ENCODE measurements around the gene ARFGAP2. TPM values are rescaled to one million over a fixed set of nuclear protein-coding genes. Genes with fewer than 3 reads are reported as not detected.

Gene ARFGAP2
- polyA plus RNA-seq, 1 of the 3 experiments (the other 2 are of a cell fraction): 52.5 TPM

DNA sequence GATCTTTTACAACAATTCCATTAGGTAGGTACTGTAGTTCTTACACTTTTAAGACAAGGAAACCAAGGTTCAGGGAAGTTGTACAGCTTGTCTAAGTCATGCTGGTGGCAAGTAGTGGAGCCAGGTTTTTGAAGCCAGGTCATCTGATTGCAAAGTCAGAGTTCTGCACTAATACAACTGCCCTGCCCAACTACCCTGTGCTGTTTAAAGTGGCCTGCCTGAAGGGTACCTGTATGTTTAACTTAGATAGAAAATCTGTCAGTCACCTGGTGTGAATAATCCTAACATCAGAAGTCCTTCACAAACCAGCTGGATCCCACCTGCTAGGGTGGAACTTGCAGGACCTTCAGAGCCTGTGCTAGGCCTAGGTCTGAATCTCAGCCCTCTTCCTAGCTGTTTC lies 44.2 kb downstream of the ARFGAP2 start:
- Histone ChIP-seq H3K9ac (no peak overlapping the region), H3K36me3 (replicated peaks in 1 of 2; ENCODE audit: control insufficient read depth in 1 of 2, insufficient read depth in 2 of 2, low read length in 1 of 2) (peaks cover under 1 to 8% of the 10 kb centered on the region in 2 experiments), H3K9me2 (no peaks in the 10 kb centered on the region), H3K27me3 (ENCODE audit: insufficient read depth) (no peaks in the 10 kb centered on the region), H3K4me1 (ENCODE audit: control insufficient read depth in 1 of 2, insufficient read depth in 2 of 2, low read depth in 1 of 2, low read length in 1 of 2) (peaks cover 0 to 3% of the 10 kb centered on the region in 2 experiments; a peak in 1 of 4 replicates), H3K9me3 (no peaks in the 10 kb centered on the region), H4K20me1 (ENCODE audit: insufficient read depth) (no peaks in the 10 kb centered on the region), H3K4me2 (no peak overlapping the region), H3K4me3 (ENCODE audit: low read depth in 2 of 2, low read length in 1 of 2) (no peak overlapping the region), H3K27ac (ENCODE audit: low read depth in 2 of 2, low read length in 1 of 2) (no peak overlapping the region), H3F3A (replicated peaks; ENCODE audit: insufficient read depth) (no peaks in the 10 kb centered on the region), H2AFZ (ENCODE audit: low read depth) (no peak overlapping the region), H3K79me2 (ENCODE audit: insufficient read depth) (no peaks in the 10 kb centered on the region)
- TF ChIP-seq GATA2 (CRISPR knock-in tag; IDR thresholded peaks at IDR 0.05) (no peak), MEF2A (IDR thresholded peaks at IDR 0.05; ENCODE audit: borderline replicate concordance, low read depth) (no peak), FOSL2 (IDR thresholded peaks at IDR 0.05; ENCODE audit: borderline replicate concordance, low read depth) (no peak), SMC3 (IDR thresholded peaks at IDR 0.05; ENCODE audit: low read depth, low read length) (no peak), EP300 (IDR thresholded peaks at IDR 0.05; ENCODE audit: borderline replicate concordance in 1 of 2, low read depth in 1 of 2, low read length in 1 of 2) (no peak), ELF1 (IDR thresholded peaks at IDR 0.05) (no peak), JUND (IDR thresholded peaks at IDR 0.05) (no peak), RCOR1 (IDR thresholded peaks at IDR 0.05; ENCODE audit: low read length) (no peak), TCF12 (IDR thresholded peaks at IDR 0.05) (no peak)
- TF ChIP-seq, protein P1, sequence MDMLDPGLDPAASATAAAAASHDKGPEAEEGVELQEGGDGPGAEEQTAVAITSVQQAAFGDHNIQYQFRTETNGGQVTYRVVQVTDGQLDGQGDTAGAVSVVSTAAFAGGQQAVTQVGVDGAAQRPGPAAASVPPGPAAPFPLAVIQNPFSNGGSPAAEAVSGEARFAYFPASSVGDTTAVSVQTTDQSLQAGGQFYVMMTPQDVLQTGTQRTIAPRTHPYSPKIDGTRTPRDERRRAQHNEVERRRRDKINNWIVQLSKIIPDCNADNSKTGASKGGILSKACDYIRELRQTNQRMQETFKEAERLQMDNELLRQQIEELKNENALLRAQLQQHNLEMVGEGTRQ (IDR thresholded peaks at IDR 0.05; ENCODE audit: borderline replicate concordance, low read depth, low read length): no peak
- TF ChIP-seq, protein P2, sequence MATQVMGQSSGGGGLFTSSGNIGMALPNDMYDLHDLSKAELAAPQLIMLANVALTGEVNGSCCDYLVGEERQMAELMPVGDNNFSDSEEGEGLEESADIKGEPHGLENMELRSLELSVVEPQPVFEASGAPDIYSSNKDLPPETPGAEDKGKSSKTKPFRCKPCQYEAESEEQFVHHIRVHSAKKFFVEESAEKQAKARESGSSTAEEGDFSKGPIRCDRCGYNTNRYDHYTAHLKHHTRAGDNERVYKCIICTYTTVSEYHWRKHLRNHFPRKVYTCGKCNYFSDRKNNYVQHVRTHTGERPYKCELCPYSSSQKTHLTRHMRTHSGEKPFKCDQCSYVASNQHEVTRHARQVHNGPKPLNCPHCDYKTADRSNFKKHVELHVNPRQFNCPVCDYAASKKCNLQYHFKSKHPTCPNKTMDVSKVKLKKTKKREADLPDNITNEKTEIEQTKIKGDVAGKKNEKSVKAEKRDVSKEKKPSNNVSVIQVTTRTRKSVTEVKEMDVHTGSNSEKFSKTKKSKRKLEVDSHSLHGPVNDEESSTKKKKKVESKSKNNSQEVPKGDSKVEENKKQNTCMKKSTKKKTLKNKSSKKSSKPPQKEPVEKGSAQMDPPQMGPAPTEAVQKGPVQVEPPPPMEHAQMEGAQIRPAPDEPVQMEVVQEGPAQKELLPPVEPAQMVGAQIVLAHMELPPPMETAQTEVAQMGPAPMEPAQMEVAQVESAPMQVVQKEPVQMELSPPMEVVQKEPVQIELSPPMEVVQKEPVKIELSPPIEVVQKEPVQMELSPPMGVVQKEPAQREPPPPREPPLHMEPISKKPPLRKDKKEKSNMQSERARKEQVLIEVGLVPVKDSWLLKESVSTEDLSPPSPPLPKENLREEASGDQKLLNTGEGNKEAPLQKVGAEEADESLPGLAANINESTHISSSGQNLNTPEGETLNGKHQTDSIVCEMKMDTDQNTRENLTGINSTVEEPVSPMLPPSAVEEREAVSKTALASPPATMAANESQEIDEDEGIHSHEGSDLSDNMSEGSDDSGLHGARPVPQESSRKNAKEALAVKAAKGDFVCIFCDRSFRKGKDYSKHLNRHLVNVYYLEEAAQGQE (IDR thresholded peaks at IDR 0.05; ENCODE audit: low read depth, low read length): no peak
- TF ChIP-seq, protein P3, sequence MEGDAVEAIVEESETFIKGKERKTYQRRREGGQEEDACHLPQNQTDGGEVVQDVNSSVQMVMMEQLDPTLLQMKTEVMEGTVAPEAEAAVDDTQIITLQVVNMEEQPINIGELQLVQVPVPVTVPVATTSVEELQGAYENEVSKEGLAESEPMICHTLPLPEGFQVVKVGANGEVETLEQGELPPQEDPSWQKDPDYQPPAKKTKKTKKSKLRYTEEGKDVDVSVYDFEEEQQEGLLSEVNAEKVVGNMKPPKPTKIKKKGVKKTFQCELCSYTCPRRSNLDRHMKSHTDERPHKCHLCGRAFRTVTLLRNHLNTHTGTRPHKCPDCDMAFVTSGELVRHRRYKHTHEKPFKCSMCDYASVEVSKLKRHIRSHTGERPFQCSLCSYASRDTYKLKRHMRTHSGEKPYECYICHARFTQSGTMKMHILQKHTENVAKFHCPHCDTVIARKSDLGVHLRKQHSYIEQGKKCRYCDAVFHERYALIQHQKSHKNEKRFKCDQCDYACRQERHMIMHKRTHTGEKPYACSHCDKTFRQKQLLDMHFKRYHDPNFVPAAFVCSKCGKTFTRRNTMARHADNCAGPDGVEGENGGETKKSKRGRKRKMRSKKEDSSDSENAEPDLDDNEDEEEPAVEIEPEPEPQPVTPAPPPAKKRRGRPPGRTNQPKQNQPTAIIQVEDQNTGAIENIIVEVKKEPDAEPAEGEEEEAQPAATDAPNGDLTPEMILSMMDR (IDR thresholded peaks at IDR 0.05): no peak
- DNase-seq: no peak
- POLR2A ChIA-PET: no interaction called here
- CTCF ChIA-PET: interaction anchor here (4.4 kb wide), 1 partner anchor 21 kb away, joined by 25 read pairs; no protein-coding TSS in a partner anchor

Data from SK-N-SH (cell line).